GM08714 (cell line): ENCODE data around the gene RTN4RL2.
"Not testable (repeated sequence)": the region's sequence is repeated elsewhere in the genome, so short reads cannot be mapped to it uniquely, and the experiment has no call there.

Experiments used
- H3K4me3 ChIP-seq: fragments of 200-500 bp; sonication (Bioruptor generic); 2 replicates; pipeline ENCODE4 v1.5.1; 2014; ENCODE audit warnings: mild to moderate bottlenecking, low read length, inconsistent platforms
- ZNF274 ChIP-seq: IDR thresholded peaks from 2 replicates; pipeline ENCODE4 v1.6.1; 2012; ENCODE audit warnings: mild to moderate bottlenecking, low read depth, low read length

RTN4RL2 gene

DNA sequence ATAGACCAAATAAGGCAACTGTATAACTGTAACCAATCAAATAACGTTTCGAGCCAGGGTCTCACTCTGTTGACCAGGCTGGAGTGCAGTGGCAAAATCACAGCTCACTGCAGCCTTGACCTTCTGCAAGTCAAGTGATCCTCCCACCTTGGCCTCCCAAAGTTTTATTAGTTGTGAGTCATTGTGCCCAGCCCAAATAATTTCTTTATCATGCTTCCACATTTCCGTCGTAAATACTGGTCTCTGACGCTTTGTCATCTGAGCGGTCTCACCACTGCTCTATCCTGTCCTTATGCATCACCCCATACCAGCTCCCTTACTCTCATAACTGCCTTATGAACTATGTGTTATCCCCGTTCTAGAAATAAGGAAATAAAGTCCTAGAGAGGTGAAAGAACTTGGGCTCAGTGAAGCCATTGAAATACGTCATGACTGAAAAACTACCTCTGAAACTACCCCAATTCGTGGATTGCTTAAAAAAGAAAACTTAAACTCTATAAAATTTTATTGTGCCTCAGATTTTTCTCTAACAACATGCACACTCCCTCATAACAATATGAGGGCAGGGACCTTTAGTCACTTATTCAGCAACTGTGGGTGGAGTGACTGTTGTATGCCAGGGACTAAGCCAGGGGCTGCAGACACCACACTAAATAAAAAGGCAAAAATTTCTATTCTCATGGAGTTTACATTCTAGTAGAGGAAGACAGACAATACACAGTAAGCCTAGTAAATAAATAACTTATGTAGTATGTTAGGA, 15.8 kb upstream of the RTN4RL2 start:
- no peak for TF ChIP-seq ZNF274

GRCh38 chr11:57445122-57445394, 15.3 kb upstream of the RTN4RL2 start:
- not testable (repeated sequence) for H3K4me3 ChIP-seq

More for the DNA sequence above, 15.8 kb upstream of the RTN4RL2 start:
- H3K4me3 ChIP-seq = no peak overlapping the region

DNA sequence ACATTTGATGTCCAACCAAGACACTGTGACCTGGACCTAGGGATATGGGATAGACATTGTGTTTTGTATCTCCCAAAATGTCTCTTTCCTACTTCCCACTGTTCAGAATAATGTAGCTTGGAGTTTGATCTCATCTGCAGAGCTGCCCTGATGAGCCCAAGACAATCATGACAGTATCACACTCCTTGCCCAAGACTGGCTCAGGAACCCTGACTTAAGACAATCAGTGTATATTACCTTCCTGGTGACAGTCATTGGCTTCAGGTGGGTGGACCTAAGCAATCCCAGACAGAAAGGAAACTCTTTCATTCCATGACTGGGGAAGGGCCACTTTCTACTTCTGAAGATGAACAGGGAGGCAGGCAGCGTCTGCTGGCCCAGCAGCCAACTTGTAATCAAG, 14.3 kb upstream of the RTN4RL2 start:
- no peak for TF ChIP-seq ZNF274
- no peak overlapping the region for H3K4me3 ChIP-seq

DNA sequence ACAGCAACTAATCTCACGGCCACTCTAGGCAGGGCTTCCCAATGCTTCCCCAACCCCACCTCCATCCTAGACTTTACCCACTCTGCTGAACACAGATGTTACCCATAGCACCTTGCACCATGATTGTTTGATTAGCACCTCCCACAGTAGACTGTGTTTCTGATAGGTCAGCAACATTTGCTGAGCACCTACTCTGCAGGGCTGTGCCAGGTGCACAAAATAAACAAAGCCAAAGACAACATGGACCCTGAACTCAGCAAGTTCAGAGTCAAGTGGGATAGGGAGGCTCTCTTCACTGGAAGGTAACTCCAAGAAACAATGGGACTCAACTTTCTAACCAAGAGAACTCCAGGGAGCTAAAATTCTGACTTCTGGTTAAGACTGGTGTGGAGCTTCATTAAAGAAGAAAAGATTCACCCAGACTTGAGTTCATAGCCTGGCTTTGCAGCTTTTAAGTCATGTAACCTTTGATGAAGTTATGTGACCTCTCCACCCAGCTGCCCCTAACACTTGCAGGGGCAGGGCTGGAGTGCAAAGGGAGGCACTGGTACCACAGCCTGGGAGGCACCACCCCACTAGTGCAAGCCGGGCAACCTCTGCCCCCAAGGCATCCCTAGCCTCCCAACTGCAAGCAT, 6.7 kb upstream of the RTN4RL2 start:
- H3K4me3 ChIP-seq = no peak overlapping the region

GRCh38 chr11:57456960-57457642, 3.2 kb upstream of the RTN4RL2 start:
- no peak overlapping the region for H3K4me3 ChIP-seq
- TF ChIP-seq ZNF274 = no peak

More for the DNA sequence above, 6.7 kb upstream of the RTN4RL2 start:
- TF ChIP-seq ZNF274 = no peak

- TF ChIP-seq ZNF274 = no peak
These were observed 2.7 kb upstream of the RTN4RL2 start for GRCh38 chr11:57457643-57458023.

DNA sequence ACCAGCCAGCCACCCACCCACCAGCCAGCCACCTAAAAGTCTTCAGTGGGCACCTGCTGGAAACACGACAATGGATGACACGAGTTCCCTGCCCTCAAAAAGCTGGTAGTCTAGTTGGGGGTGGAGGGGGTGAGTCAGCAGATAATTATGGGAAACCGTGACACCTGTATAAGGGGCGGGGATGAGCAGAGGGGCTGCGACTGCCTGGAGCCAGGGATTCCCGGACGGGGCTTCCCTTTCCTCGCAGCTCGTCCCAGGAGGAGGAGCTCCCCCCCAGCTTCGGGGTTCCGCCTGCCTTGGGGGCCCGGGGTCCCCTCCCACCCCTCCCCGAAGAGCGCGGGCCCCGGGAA, 2.3 kb upstream of the RTN4RL2 start:
- no peak for TF ChIP-seq ZNF274
- no peak overlapping the region for H3K4me3 ChIP-seq

More at GRCh38 chr11:57457643-57458023, 2.7 kb upstream of the RTN4RL2 start:
- H3K4me3 ChIP-seq = no peak overlapping the region

DNA sequence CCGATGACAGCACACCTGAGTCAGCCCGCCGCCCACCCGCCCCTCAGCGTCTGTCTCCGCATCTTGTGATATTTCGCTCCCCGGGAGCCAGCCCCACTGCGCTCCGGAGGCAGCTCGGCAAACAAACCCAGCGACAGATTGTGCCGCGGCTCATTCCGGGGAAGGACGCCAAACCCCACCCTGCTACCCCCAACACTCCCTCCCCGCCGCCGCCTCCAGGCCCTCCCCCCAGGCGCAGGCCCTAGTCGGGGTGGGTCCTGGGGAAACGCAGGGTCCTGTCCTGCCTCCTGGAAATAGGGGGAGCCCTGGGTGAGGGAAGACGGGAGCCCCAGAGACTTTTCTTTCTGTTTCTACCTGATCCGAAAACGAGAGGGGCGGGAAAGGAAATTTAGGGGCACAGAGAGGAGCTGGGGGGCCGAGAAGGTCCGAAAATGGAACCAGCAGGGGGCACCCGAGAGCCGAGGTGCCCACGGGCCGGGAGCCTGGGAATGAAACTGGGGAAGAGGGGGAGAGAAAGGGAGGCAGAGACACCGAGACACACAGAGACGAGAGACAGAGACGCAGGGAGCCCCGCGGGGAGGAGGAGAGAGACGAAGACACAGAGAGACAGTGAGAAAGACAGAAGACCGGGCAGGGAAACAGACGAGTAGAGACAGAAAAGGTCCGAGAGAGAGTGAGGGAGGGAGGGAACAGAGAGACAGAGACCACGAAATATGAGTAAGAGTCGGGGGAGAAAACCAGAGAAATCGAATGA, 1.7 kb upstream of the RTN4RL2 start:
- TF ChIP-seq ZNF274 = no peak
- peak overlapping the region; percentile 39; the same call in 1 of the 2 replicates for H3K4me3 ChIP-seq

- no peak for TF ChIP-seq ZNF274
- H3K4me3 ChIP-seq = peak overlapping the region; percentile 39; the same call in 1 of the 2 replicates
These were observed 935 bp upstream of the RTN4RL2 start for GRCh38 chr11:57459164-57460021.

GRCh38 chr11:57460758-57461749, 726 bp downstream of the RTN4RL2 start:
- H3K4me3 ChIP-seq = no peak overlapping the region
- no peak for TF ChIP-seq ZNF274

- H3K4me3 ChIP-seq = no peak overlapping the region
These were observed 1.6 kb downstream of the RTN4RL2 start for GRCh38 chr11:57461841-57462489.

GRCh38 chr11:57462597-57462996, 2.3 kb downstream of the RTN4RL2 start:
- H3K4me3 ChIP-seq = no peak overlapping the region
- TF ChIP-seq ZNF274 = no peak

More at GRCh38 chr11:57461841-57462489, 1.6 kb downstream of the RTN4RL2 start:
- no peak for TF ChIP-seq ZNF274
